Sigmoid colon (tissue), 7 donors: ENCODE results near the gene PGS1. TPM values are rescaled to one million over a fixed set of nuclear protein-coding genes. Genes with fewer than 3 reads are reported as not detected.

Experiments used
- DNase-seq: peaks from one replicate; pipeline ENCODE4 v3.0.0-alpha.2; 2019
- H3K27ac ChIP-seq, 4 donors: fragments of 200-600 bp; sonication (generic); one replicate each; pipeline ENCODE4 v1.5.1; 2016 to 2019; ENCODE audit warnings: mild to moderate bottlenecking in 1 of 4
- H3K27me3 ChIP-seq, 3 donors: fragments of 200-600 bp; sonication (generic); one replicate each; pipeline ENCODE4 v1.5.1; 2019; ENCODE audit warnings: mild to moderate bottlenecking in 1 of 3
- H3K36me3 ChIP-seq, 4 donors: fragments of 200-600 bp; sonication (generic); one replicate each; pipeline ENCODE4 v1.5.1; 2016 to 2019
- H3K4me1 ChIP-seq, 4 donors: fragments of 200-600 bp; sonication (generic); one replicate each; pipeline ENCODE4 v1.5.1; 2017 to 2019
- H3K4me3 ChIP-seq, 4 donors: fragments of 200-600 bp; sonication (generic); one replicate each; pipeline ENCODE4 v1.5.1; 2017 to 2019; ENCODE audit warnings: mild to moderate bottlenecking in 2 of 4, moderate library complexity in 1 of 4
- H3K9me3 ChIP-seq, 4 donors: fragments of 200-600 bp in 3 of 4; sonication (generic) in 3 of 4; one replicate each; pipeline versions ENCODE4 v1.5.1 to v1.6.1; 2013 to 2019
- CTCF ChIP-seq, 4 experiments: fragments of 450-650 bp in 3 of 4; fragments of 200-600 bp in 1 of 4; IDR thresholded peaks; one replicate each; pipeline ENCODE4 v1.5.1; 2016 to 2019; ENCODE audit warnings: antibody characterized with exemption in 4 of 4, mild to moderate bottlenecking in 3 of 4, moderate library complexity in 2 of 4
- EP300 ChIP-seq, 4 donors: sonication (generic); formaldehyde crosslinking; IDR thresholded peaks; one replicate each; pipeline ENCODE4 v1.6.1; 2017; ENCODE audit warnings: antibody characterized with exemption in 4 of 4
- POLR2A ChIP-seq, 2 donors: fragments of 450-650 bp; IDR thresholded peaks; one replicate each; pipeline ENCODE4 v1.6.1; 2016; ENCODE audit warnings: antibody characterized with exemption in 2 of 2, mild to moderate bottlenecking in 2 of 2, moderate library complexity in 2 of 2
- POLR2AphosphoS5 ChIP-seq, 4 donors: sonication (generic); formaldehyde crosslinking; IDR thresholded peaks; one replicate each; pipeline ENCODE4 v1.6.1; 2017; ENCODE audit warnings: antibody characterized with exemption in 4 of 4
- WGBS, 2 donors: extraction: QIAGEN DNeasy Blood & Tissue Kit; methylation state at CpG; one replicate each; pipeline ENCODE4 v1.1.7; 2013; 5-methylcytosine and 5-hydroxymethylcytosine counted together
- intact Hi-C: fragments of 100-400 bp; cut with DNase I; formaldehyde crosslinking; loops from one replicate; pipeline ENCODE4 v1.15.1; 2023
- polyA plus RNA-seq, 3 donors: library from polyadenylated mRNA; stranded (reverse); fragments of 200-250 nt; gene quantifications; one replicate each; pipeline ENCODE4 v1.2.3, GENCODE V29; 2013
- total RNA-seq, 4 donors: library from RNA; depleted of rRNA; stranded (reverse); fragments of >200 nt; gene quantifications; one replicate each; pipeline ENCODE4 v1.1.0, GENCODE V29; 2016
- donor health status: healthy with polysubstance abuse.
- donor health status: Bipolar disorder and iron deficiency.
- donor health status: healthy.

PGS1 gene
- total and polyA plus RNA-seq, 7 donors: 9.9 to 36.9 (median 28.6) TPM

- no peaks in the 10 kb centered on the region for H3K9me3 ChIP-seq
- H3K4me1 ChIP-seq: no peaks in the 10 kb centered on the region
- no peak overlapping the region for H3K4me3 ChIP-seq
- no peaks in the 10 kb centered on the region for H3K36me3 ChIP-seq
- TF ChIP-seq POLR2AphosphoS5 (IDR thresholded peaks at IDR 0.05) (no peak), EP300 (IDR thresholded peaks at IDR 0.05) (no peak), CTCF (IDR thresholded peaks at IDR 0.05) (no peak), POLR2A (IDR thresholded peaks at IDR 0.05) (no peak)
- no peak for DNase-seq
- intact Hi-C loops: no loop called here
- H3K27me3 ChIP-seq: peaks cover 0 to 13% (median 0%) of the 10 kb centered on the region in 3 donors
- no peak overlapping the region for H3K27ac ChIP-seq
- 89 to 93% methylated on average over 20 of the region's 20 CpGs for WGBS, 2 donors
Observed at GRCh38 chr17:78444392-78444791, 65.9 kb downstream of the PGS1 start.

GRCh38 chr17:78446833-78447232 is 68.4 kb downstream of the PGS1 start:
- WGBS, 2 donors: 83 to 93% methylated on average over 7 of the region's 7 CpGs
- H3K9me3 ChIP-seq: no peaks in the 10 kb centered on the region
- no peak overlapping the region for H3K4me3 ChIP-seq
- peaks cover 0 to 13% (median 0%) of the 10 kb centered on the region in 3 donors for H3K27me3 ChIP-seq
- intact Hi-C loops: no loop called here
- TF ChIP-seq POLR2A (IDR thresholded peaks at IDR 0.05) (no peak), CTCF (IDR thresholded peaks at IDR 0.05) (no peak)
- H3K4me1 ChIP-seq: no peaks in the 10 kb centered on the region
- DNase-seq: no peak
- H3K27ac ChIP-seq: no peak overlapping the region
- H3K36me3 ChIP-seq: no peaks in the 10 kb centered on the region

- H3K27me3 ChIP-seq: peaks cover 0 to 13% (median 0%) of the 10 kb centered on the region in 3 donors
- no peak overlapping the region for H3K27ac ChIP-seq
- 63 to 66% methylated on average over 5 of the region's 5 CpGs for WGBS, 2 donors
- no peak for DNase-seq
- TF ChIP-seq POLR2AphosphoS5 (IDR thresholded peaks at IDR 0.05) (no peak), POLR2A (IDR thresholded peaks at IDR 0.05) (no peak), CTCF (IDR thresholded peaks at IDR 0.05) (no peak), EP300 (IDR thresholded peaks at IDR 0.05) (no peak)
- no peaks in the 10 kb centered on the region for H3K4me1 ChIP-seq
- no peaks in the 10 kb centered on the region for H3K36me3 ChIP-seq
- no peak overlapping the region for H3K4me3 ChIP-seq
- intact Hi-C loops: no loop called here
- no peaks in the 10 kb centered on the region for H3K9me3 ChIP-seq
Observed at GRCh38 chr17:78448356-78448993, 70.0 kb downstream of the PGS1 start.

GRCh38 chr17:78449983-78450595 is 71.6 kb downstream of the PGS1 start:
- no peaks in the 10 kb centered on the region for H3K4me1 ChIP-seq
- H3K36me3 ChIP-seq: no peaks in the 10 kb centered on the region
- H3K27me3 ChIP-seq: peaks cover 0 to 5% (median 0%) of the 10 kb centered on the region in 3 donors
- no peak for DNase-seq
- H3K4me3 ChIP-seq: no peak overlapping the region
- H3K9me3 ChIP-seq: no peaks in the 10 kb centered on the region
- intact Hi-C loops: no loop called here
- TF ChIP-seq POLR2A (IDR thresholded peaks at IDR 0.05) (no peak), POLR2AphosphoS5 (IDR thresholded peaks at IDR 0.05) (no peak), CTCF (IDR thresholded peaks at IDR 0.05) (no peak), EP300 (IDR thresholded peaks at IDR 0.05) (no peak)
- H3K27ac ChIP-seq: no peak overlapping the region
- 89 to 94% methylated on average over 14 of the region's 14 CpGs for WGBS, 2 donors
